GM21529 (cell line): ENCODE results near the gene GPHN.

ENCODE experiments used
- ATAC-seq: cut with Tn5 transposase; IDR thresholded peaks from one replicate; pipeline ENCODE4 v1.9.1; 2021; ENCODE audit not compliant: unreplicated experiment

GPHN gene

DNA sequence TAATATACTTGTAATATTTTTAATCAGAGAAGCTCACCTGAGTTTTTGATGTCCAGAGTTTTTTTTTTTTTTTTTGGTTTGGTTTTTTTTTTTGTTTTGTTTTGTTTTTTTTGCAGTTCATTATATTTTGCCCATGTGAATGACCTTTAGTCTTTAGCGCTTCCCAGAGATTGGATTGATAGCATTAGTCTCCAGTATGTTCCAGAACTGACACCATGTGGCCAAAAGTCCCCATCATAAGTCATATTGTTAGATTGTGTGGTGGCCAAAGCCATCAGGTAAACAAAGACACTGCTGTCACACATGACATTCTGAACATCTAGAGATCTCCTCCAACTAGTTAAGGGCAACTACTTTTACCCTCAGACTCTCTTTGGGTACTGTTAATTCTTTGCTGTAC is 408.5 kb downstream of the GPHN start:
- ATAC-seq, result no peak

DNA sequence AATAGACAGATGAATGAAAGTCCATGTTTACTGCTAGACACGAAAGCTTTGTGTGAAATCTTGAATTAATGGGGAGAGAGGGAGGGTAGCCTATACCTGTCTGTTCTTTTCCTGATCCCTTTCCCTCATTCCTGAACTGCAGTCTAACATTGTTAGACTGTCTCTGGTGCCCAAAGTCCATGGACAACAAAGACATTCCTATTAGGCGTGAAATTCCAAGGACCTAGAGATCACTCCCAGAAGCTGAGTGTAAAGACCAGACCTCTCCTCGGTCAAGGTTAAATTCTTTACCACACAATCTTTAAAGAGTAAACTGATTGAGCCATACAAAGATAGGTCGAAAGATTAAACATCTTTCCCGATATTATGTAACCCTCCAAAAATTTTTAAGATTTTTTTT is 410.6 kb downstream of the GPHN start:
- no peak for ATAC-seq

DNA sequence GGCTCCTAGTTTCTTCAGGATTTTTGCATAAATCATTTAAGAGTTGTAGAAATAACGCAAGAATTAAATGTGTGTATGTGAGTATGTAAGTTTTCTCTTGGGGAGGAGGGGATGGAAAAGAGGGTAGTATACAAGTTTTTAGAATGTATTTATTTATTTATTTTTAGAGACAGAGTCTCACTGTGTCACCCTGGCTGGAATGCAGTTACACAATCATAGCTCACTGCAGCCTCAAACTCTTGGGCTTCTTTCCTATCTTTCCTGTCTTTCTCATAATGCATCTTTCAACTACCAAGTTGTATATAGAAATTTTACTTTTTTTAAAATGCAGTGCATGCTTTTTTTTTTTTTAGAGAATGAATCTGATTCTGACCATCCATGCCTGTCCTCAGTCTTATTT is 412.2 kb downstream of the GPHN start:
- no peak for ATAC-seq

DNA sequence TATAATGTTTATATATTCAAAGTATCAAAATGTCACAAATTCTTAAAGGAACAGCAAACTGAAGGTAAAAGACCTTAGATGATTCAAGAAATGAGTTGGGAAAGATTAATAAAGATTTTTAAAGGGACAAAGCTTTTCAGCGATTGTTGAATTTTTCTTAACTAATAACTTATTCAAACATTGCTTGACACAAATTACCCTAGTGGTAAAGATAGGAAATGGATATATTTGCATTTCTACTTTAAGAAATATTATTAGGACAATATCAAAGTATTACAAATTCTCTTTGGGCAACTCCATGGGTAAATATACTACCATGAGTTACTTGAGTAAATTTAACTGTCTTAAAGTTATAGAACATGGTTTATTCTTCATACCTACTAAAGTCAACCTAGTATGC is 415.3 kb downstream of the GPHN start:
- no peak for ATAC-seq

DNA sequence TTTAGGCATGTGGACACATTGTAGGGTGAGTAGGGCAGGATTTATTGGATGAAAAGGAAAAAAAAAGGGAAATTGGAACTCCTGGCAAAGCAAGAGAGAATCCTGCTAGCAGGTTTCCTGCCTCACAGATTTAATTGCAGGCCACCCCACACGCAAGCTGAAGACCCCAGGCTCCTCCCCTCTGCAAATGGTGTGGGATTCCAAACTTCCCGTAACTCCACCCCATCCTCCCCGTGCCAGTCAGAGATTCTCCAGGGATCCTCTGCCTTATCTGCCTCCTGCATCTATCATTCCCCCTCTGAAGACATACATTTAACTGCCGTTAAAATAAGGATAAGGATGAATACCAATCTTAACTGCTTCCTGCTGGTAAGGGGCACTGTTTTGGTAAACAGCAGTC is 431.5 kb downstream of the GPHN start:
- ATAC-seq, result no peak

DNA sequence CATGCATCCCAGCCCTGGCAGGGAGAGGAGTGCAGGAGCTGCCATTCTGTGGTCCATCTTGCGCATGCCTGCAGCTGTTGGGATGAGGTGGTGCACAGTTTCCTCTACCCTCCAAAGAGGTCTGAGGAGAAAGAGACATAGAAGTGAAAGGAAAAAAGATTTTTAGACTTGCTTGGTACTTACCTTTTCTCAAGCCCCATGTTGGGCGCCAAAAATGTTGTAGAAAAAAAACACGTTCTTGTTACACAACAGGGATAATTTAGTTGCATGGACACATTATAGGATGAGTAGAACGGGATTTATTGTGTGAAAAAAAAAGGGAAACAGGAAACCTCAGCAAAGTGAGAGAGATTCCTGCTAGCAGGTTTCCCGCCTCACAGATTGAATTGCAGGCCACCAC is 436.9 kb downstream of the GPHN start:
- ATAC-seq, result no peak

DNA sequence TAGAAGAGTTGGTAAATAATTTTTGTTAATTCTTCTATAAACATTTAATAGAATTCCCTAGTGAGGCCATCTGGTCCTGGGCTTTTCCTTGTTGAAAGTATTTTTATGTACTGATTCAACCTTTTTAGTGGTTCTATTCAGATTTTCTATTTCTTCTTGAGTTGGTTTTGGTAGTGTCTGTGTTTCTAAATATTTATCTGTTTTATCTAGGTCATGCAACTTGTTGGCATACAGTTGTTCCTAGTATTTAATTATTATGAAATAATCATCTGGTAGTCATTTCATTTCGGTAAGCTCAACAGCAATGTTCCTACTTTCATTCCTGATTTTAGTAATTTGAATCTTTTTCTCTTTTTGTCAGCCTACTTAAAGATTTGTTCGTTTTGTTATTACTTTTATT is 447.2 kb downstream of the GPHN start:
- no peak for ATAC-seq

DNA sequence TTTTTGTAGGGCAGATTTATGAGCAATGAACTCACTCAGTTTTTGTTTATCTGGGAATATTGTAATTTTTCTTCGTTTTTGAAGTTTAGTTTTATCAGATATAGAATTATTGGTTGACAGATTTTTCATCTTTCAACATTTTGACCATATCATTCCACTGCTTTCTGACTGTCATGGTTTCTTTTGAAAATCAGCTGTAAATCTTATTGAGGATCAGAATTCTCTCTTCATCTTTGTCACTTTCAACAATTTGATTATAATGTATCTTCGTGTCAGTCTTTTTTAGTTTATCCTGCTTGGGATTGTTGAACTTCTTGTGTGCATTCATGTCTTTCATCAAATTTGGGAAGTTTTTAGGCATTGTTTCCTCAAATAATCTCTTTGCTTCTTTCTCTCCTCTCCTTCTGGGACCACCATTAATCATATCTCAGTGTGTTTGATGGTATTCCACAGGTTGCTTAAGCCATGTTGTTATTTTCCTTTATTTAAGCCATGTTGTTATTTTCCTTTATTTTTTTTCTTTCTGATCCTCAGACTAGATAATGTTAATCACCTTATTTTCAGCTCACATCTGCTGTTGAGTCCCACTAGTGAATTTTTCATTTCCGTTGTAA is 451.6 kb downstream of the GPHN start:
- ATAC-seq, result no peak

DNA sequence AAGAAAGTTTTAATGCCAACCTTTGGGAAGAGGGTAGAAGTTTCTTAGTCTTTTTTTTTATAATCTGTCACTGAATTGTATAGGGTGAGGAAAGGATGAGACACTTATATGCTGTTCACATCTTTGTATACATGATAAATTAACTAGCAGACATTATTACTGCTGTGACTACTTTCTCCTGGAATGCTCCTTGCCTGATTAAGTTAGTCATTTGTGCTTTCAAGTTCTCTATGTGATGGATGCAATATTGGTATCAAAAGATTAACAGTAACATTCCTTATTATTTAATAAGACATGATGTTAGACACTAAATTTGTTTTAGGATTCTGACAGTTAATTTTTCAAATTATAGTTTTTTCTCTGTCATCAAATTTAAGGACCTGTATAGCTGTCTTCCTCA is 457.9 kb downstream of the GPHN start:
- ATAC-seq, result no peak

DNA sequence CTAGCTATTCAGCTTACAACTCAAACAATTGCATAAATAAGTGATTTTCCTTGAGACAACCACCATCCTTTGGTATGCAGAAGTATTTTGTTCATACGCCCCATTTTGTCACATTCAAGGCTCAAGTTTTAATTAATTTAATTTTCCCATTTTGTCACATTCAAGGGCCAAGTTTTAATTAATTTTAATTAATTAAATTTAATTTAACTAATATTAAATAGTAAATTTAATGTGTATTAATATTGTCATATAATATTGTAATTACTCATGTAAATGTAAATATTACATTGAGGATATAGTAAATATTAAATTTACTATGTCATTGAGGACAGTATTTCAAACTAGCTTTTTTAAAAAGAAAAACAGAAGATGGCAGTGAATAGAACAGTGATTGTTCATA is 464.5 kb downstream of the GPHN start:
- no peak for ATAC-seq

DNA sequence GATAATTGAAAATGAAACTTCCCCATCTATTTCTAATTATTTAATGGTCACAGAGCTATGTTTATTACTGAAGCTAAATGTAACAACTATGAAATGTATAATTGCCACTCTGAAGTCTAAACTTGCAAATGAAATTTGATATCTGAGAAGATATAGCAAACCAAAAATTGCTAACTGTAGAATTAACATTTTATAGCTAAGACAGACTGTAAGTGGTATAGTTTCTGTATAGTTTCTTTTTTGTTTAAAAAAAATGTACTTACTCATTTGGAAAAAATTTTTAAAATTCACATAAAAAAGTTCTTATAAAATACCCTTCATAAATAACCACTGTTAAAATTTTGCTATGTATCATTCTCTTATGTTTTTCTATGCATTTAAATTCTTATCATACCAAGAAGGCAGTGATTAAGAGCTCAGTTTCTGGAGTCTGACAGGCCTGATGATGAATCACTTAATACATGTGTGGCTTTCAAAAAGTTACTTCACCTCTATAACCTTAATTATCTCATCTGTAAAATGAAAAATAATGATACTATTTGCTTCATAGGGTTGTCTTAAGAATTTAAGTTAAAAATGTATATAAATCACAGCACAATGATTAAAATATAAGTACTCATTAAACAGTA is 466.6 kb downstream of the GPHN start:
- no peak for ATAC-seq

DNA sequence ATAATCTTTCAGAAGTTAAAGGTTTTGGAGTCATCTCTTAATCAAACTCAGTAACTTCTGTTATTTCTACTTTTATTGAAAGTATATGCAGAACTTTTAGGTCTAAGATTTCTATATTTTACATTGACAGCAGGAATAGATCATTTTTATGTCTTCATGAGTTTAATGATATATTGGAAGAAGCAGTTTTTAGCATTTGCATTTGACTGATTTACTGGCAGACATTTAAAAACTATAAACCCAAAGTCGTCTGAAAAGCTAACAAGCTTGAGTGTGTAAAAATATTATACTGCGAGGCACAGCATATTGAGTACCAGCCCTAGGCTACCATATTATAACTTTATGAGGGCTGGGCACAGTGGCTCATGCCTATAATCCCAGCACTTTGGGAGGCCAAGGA is 467.3 kb downstream of the GPHN start:
- no peak for ATAC-seq

DNA sequence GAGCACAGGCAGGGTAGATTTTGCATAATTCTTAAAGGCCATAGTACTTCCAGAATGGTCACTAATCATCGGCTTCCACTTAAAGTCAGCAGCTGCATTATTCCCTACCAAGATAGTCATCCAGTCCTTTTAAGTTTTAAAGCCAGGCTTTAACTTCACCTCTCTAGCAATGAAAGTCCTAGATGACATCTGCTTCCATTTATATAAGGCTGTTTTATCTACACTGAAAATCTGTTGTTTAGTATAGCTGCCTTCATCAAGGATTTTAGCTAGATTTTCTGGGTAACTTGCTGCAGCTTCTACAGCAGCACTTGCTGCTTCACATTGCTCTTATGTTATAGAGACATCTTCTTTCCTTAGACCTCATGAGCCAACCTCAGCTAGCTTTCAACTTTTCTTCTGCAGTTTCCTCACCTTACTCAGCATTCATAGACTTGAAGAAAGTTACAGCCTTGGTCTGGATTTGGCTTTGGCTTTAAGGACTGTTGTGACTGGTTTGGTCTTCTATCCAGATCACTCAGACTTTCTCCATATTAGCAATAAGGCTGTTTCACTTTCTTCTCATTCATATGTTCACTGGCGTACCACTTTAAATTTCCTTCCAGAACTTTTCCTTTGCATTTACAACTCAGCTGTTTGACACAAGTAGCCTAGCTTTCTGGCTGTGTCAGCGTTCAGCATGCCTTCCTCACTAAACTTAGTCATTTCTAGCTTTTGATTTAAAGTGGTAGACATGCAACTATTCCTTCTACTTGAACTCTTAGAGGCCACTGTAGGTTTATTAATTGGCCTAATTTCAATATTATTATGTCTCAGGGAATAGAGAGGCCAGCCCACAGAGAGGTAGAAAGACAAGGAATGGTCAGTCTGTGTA is 471.4 kb downstream of the GPHN start:
- ATAC-seq, result no peak

DNA sequence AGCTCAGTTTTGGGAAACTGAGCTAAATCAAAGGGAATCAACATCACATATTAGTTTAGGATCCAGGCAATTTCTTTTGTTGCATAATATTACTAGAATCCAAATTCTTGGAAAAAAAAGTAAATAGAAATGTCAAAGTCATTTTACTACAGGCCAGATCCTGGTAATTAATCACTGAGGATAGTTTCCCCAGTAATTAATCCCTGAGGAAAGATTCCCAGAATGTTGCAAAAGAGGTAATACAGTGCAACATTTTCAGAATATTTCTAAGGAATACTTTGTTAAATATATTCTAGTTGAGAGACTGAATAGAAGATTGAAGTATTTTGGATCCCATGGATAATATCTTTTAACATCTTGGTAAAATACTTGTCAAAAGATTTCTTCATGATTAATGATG is 474.3 kb downstream of the GPHN start:
- ATAC-seq, result no peak

DNA sequence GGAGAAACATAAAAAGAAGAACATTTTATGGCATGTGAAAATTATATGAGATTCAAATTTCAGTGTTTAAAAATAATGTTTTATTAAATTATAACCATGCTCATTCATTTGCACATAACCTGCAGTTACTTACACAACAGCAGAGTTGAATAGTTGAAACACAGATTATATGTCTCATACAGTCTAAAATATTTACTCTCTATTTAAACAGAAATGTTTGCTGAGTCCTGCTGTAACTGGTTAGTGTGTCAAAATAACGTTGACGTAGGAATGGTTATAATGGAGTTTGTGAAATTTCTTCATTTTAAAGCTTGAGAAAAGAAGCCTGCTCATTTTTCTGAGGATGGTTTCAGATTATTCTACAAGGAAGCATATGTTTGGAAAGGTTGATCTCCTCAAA is 484.8 kb downstream of the GPHN start:
- no peak for ATAC-seq

DNA sequence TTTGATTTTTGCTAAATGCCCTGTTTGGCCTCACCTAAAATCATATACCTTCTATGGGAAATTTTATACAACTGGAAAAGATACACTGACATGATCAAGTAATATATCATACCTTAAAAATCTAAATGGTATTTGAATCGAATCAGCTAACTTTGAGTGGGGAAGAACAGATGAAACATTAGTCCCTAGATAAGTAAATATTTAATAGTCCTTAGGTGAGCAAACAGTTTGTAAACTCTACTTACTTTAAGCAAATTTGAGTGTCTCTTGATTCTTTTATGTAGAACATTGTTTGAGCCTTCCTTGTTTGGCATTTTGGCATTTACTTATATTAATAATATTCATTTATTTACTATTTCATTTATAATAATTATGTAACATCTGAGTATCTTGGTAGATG is 485.6 kb downstream of the GPHN start:
- no peak for ATAC-seq

DNA sequence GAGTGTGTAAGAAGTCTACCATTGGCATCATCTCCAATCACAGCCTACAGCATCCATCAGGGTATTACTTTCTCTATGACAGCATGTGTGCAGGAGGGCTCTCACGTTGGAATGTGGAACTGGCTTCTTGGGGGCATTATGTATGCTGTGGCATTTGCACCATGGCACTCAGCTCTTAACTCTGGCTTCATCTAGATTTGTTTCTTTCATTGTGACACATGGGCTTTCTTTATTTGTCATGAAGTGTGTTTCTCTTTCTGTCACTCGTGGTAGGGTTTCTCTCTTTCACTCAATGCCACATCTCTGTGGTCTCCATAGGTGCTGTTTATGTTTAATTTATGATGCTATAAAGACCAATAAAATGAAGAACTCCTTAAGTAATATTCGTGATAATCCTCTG is 490.1 kb downstream of the GPHN start:
- no peak for ATAC-seq

DNA sequence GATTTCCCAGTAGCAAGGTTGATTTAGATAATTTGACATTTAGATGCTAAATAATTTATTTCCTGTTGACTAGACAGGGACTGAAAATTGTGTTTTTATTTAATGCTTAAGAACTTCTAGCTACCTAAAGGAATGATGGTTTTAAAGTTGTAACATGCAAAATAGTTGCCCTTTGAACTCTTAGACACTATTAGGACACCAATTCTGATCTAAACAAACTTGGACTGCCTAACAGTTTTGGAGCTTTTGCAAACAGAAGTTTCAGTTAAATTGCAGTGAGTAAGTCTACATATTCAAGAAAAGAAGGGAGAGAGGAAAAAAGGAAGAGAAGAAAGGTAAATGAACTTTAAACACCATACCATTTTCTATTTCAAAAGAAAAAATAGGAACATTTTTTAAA is 492.0 kb downstream of the GPHN start:
- no peak for ATAC-seq

DNA sequence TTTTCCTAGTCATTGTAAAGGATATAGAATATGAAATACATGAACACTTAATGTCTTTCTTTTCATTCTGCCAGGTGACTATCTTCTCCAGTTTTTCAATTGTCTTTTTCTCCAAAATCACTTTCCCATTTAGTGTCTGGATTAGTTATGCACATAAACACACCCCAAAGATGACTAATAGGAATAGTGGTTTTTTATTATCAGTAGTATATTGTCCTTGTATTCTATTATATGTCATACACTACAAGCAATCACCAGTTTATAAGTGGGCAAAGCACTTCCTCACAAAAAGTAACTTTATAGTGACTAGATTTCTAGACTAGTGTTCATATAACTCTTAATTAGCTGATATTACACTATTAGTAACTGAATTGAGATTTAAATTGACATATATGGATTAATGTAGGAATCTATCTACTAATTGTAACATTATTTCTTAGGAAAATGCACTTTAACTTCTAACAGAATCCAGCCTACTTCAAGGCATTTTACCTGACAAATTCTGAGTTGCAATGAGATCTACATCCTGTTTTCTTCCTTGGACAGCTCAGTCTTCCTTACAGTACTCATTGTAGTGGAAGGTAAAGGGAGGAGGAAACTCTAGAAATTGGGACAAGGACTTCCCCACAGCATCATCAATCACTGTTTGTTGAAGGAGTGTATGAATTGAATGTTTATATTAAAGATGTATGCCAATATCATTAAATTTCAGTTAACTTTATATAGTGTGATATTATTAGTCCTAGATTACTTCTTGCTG is 495.2 kb downstream of the GPHN start:
- ATAC-seq, result no peak

DNA sequence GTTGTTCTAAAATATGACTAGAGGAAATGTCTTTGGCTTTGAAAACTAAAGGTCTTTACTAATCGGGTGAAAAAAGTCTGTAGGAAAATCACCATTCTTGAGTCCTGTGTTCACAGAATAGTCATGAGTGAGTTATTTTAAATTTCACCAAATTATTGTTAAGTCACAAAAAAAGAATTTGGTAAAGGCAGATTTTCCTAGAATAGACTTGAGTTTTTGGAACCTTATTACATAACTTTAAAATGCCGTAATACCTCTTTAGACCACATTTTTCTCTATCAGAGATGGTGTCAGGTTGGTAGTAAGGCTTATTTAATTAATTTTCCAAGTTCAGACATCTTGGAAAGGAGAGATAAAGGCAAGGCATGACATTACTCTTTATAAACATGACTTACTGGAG is 496.6 kb downstream of the GPHN start:
- ATAC-seq, result no peak

DNA sequence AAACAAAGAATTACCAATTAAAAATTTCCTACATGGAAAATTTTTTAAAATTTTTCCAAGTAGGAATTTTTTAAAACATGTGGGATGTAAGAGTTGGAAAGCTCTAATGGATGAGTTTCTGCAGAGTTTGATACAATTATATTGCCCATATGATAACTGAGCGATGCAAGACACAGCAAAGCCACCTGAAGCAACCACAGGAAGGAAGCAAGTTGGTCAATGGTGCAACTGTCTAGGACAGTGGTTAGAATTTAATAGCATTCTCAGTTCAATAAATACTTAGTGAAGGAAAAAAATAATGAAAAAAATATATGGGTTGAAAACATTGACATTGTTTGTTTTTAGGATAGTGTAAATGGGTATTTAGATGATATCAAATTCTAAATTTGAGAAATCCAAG is 502.7 kb downstream of the GPHN start:
- ATAC-seq, result no peak

DNA sequence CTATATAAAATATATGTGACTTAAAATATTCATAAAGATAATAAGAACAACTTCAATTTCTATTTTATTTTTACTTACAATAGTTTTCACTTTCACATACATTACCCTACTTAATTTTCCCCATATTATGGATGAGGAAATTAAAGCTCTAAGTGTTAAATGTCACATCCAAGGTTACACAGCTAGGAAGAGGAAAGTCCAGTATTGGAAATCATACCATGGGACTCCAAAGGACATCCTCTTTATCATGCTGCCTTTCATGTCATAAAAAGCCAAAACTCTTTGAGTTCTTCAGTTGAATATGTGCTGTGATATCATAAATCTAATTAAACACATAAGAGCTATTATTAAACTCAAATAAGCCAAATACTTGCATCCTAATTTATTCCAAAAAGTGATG is 508.9 kb downstream of the GPHN start:
- no peak for ATAC-seq
